NCI-H2227 treated with DMSO at 0.1 percent for 48 hours (cell line): Measurements from ENCODE around the gene DEFB131B.
"Not testable (repeated sequence)": the region's sequence is repeated elsewhere in the genome, so short reads cannot be mapped to it uniquely, and the experiment has no call there.

Source experiments
- DNase-seq: peaks from one replicate; lab custom pipeline; 2025; lab: John Stamatoyannopoulos, UW

DEFB131B gene, protein sequence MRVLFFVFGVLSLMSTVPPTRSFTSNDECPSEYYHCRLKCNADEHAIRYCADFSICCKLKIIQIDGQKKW

DNA sequence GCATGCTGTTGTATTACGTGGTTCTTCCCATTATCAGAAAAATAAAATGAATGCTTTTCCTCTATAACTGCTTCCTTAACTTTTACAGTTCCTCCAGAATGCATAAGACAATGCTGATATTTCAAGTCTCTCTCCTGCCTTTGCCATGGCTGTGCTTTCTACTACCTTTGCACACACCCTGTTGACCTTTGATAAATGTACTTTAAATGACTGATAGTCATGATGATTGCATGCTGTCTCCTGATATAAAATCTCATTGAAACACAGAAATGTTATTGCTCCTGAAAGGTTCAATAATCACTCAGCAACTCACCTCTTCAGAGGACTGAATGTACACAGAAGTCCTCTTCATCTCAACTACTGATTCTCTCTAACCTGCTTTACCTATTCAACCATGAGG is at the start of gene DEFB131B:
DEFB131B (plus strand) TSS at position 395 of the 400 bp plus-strand sequence; CDS start at position 395, 0 bp downstream.
- DNase-seq = not testable (repeated sequence)

DNA sequence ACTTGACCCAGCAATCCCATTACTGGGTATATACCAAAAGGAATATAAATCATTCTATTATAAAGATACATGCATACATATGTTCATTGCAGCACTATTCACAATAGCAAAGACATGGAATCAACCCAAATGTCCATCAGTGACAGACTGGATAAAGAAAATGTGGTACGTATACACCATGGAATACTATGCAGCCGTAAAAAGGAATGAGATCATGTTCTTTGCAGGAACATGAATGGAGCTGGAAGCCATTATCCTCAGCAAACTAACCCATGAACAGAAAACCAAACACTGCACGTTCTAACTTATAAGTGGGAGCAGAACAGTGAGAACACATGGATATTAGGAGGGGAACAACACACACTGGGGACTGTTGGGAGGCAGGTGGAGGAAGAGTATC is 49.0 kb upstream of the DEFB131B start:
- DNase-seq = not testable (repeated sequence)

DNA sequence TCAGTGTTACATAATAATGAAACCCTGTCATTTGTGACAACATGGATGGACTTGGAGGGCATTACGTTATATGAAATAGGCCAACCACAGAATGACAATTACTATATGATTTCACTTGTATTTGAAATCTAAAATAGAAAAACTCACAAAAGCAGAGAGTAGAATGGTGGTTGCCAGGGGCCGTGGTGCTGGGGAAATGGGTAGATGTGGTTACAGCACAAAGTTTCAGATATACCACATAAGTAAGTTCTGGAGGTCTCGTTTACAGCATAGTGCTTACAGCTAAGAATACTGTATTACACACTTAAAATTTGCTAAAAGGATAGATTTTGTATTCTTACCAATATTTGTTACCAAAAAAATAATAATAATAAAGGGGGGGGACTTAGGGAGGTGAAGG is 48.6 kb upstream of the DEFB131B start:
- DNase-seq = not testable (repeated sequence)

DNA sequence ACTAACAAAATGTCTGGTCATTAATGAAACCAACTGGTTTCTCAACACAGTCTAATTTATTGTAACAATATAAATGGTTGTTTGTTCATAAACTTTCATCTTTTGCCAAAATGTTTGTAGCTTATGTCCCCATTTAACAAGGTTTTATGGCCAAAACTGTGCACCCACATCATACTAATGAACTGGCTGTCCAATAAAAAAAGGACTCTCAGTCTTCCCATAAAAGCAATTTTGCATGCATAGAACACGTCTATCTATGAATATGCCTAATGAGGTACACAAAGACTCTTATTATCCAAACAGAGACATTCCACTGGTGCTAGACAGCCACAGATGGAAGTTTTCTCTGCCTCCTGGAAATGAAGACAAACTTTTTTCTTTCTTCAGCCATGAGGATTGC is 45.4 kb upstream of the DEFB131B start, which contains the start of gene DEFB108B:
DEFB108B (plus strand) TSS at position 390 of the 400 bp plus-strand sequence; CDS start at position 390, 0 bp downstream.
- not testable (repeated sequence) for DNase-seq

DNA sequence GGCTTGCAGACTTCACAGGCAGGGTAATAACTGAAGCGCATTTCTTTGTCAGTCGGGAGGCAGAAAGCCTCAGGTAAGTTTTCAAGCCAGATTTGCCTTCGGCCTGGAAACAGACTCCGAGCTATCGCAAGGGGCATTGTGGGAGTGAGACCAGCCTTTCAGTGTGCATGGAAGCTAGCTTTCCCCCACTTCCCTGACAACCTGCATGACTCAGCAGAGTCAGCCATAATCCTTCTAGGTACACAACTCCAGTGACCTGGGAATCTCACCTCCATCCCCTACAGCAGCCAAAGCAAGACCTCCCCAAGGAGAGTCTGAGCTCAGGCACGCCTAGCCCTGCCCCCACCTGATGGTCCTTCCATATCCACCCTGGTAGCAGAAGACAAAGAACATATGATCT is 35.5 kb upstream of the DEFB131B start:
- DNase-seq = not testable (repeated sequence)

DNA sequence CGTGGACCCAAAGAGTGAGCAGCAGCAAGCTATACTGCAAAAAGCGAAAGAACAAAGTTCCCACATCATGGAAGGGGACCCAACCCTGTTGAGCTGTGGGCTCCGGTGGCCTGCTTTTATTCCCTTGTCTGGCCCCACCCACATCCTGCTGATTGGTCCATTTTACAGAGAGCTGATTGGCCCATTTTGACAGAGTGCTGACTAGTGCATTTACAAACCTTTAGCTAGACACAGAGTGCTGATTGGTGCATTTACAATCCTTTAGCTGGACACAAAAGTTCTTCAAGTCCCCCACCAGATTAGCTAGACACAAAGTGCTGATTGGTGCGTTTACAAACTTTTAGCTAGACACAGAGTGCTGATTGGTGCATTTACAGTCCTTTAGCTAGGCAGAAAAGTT is 34.9 kb upstream of the DEFB131B start:
- DNase-seq = not testable (repeated sequence)

DNA sequence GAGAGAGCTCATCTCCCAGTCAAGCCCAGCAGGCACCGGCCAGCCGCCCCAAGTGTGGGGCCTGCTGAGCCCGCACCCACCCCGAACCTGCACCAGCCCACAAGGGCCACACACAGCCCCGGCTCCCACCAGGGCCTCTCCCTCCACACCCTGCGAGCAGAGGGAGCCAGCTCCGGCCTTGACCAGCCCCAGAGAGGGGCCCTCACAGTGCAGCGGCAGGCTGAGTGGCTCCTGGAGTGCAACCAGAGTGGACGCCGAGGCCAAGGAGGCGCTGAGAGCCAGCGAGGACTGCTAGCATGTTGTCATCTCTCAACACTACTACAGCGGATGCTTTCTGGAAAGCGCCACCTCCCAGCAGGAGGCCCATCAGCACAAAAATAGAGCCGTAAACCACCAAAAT is 34.4 kb upstream of the DEFB131B start:
- no peak for DNase-seq

DNA sequence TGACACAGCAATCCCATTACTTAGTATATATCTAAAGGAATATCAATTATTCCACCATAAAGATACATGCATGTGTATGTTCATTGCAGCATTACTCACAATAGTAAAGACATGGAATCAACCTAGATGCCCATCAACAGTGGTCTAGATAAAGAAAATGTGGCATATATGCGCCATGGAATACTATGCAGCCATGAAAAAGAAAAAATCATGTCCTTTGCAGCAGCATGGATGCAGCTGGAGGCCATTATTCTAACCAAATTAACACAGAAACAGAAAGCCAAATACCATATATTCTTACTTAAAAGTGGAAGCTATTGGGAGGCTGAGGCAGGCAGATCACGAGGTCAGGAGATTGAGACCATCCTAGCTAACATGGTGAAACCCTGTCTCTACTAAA is 24.4 kb upstream of the DEFB131B start:
- DNase-seq = not testable (repeated sequence)

DNA sequence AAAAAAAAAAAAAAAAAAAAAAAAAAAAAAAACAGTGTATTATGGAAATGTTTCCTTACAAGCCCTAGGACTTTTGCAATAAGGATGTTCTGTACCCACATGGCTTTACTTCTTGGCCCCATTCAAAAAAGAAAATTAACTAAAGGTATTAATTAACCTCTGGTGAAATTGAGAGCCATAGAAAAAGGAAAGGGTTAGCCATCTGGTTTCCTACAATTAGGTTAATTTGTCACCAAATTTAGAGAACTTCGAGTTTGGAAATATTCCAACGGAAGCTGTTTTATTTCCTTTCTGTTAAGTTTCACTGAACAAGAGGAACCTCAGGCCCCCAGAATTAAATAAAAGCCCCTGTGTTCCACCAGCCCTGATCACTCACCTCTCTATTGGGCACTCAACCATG is 22.4 kb upstream of the DEFB131B start:
- DNase-seq = not testable (repeated sequence)

DNA sequence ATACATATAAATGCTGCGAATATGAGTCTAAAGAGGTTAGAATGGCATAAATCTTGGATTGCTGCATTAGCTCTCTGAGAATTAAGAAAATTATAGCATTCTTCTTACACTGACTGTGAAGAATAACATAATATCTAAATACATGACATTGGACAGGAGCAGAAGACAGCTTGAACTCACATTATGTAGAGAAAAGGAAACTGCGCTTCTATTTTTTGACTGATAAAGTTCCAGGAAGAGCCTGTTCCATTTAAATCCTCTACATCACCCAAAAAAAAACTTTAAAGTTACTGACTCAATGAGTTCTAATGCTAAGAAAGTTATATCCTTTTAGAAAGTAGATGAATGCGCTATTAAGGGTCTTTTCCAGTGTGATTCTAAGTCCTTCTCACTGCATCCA is 17.4 kb upstream of the DEFB131B start:
- not testable (repeated sequence) for DNase-seq

DNA sequence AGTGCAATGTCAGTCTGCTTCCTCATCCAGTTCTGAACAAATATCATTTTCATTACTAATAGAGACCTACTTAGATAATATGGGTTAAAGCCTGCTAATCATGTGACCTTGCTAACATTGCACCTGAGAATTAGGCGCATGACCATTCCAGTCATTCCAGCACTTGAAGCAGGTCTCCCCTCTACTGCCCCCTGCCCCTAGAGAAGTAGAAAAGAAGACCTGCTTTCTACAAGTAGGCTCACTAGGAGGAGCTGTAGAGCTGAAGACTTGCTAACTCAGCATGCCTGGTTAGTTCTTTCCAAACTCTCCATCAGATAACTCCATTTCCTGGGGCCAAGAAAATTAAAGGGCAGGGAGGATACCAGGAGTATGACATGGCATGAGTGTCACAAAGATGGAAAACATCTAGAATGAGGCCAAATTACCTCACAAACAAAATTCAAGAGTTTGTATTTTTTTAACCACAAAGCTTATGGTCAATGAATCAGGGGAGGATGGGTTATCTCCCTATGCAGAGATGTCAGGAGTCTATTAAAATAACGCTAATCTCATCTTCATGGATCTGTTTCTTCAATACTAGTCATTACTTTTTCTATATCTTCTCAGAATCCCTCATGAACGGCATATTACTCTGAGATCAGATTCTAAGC is 14.2 kb upstream of the DEFB131B start:
- DNase-seq = not testable (repeated sequence)

DNA sequence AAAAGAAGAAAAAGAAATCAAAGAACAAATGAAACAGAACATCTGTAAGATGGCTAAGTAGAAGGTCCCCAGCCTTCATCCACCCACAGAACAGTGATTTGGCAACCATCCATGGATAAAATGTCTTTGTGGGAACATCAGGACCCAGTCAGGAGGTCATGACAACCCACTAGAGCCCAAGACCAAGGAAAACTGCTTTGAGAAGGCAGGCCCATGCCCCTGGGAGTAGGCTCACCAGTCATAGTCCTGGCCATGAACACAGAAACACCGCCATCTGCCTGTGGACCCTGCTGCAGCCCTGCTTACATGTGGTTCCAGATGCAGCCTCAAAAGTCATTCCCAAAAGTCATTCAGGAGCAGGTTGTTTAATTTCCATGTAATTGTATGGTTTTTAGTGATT is 11.0 kb upstream of the DEFB131B start:
- DNase-seq = not testable (repeated sequence)

DNA sequence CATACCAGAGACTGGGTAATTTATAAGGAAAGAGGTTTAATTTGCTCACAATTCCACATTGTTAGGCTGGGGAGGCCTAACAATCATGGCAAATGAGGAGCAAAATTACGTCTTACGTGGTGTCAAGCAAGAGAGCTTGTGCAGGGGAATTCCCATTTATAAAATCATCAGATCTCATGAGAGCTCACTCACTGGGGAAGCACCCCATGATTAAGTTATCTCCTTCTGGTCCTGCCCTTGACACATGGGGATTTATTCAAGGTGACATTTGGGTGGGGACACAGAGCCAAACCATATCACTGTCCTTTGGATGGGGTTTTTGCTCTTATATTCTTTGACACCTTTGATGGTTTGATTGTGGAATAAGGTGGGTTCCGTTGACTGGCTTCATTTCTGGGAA is 8.3 kb upstream of the DEFB131B start:
- not testable (repeated sequence) for DNase-seq

DNA sequence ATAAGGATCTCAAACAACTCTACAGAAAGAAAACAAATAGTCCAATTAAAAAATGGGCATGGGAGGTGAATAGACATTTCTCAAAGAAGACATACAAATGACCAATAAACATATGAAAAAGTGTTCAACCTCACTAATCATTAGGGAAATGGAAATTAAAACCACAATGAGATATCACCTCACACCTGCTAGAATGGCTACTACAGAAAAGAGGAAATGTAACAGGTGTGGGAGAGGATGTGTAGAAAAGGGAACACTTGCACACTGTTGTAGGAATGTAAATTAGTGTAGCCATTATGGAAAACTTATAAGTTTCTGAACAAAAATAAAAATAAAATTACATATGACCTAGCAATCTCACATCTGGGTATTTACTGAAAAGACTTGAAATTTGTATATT is 7.6 kb upstream of the DEFB131B start:
- DNase-seq = not testable (repeated sequence)

DNA sequence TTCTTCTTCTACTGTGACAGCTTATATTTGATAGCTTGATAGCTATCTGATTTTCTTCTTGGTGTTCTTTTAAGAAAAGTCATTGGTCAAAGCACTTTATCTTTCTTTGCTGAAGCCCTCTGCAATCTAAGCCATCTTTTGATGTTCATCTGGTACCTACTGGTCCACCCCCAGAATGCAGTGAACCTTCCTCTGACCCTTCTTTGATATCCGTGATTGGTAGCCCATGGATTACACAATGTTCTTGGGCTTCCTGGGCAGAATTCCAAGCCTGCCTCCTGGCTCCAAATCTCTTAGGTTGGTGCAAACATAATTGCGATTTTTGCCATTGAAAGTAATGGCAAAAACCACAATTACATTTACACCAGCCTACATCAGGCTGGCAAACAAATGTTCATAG is 2.0 kb upstream of the DEFB131B start:
- DNase-seq = peak; percentile 7

DNA sequence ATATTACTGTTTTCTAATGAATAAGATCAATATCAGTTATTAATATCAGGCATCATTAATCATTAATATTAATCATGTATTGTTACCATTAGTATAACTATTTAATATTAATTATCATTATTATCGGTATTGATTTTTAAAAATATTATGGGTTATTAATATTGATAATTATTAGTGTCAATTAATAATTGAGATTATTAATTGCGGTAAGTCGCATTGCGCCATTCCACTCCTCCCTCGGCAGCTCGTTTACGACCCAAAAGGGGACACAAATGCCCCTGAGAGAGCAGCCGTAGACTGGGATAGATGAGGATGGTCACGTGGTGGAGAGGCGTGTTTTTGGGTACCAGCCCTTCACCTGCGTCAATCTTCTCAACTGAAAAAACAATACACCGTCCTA is 7.6 kb downstream of the DEFB131B start:
- DNase-seq = not testable (repeated sequence)

DNA sequence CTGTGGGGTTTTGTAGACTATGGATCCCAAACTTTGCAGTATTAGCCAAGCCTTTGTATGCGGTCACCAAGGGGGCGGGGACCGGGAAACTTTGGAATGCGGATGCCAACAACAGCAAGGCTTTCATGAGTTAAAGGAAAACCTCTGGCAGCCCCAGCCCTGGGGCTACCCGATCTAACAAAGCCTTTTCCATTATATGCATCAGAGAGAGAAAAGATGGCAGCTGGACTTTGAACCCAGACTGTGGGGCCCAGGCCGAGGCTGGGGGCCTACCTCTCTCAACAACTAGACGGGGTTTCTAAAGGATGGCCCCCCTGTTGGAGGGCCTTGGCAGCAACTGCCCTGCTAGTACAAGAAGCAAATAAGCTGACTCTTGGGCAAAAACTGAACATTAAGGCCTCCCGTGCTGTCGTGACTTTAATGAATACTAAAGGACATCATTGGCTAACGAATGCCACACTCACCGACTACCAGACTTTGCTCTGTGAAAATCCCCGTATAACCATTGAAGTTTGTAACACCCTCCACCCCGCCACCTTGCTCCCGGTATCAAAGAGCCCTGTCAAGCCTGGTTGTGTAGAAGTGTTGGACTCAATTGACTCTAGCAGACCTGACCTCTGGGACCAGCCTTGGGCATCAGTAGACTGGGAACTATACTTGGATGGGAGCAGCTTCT is 10.2 kb downstream of the DEFB131B start:
- not testable (repeated sequence) for DNase-seq

DNA sequence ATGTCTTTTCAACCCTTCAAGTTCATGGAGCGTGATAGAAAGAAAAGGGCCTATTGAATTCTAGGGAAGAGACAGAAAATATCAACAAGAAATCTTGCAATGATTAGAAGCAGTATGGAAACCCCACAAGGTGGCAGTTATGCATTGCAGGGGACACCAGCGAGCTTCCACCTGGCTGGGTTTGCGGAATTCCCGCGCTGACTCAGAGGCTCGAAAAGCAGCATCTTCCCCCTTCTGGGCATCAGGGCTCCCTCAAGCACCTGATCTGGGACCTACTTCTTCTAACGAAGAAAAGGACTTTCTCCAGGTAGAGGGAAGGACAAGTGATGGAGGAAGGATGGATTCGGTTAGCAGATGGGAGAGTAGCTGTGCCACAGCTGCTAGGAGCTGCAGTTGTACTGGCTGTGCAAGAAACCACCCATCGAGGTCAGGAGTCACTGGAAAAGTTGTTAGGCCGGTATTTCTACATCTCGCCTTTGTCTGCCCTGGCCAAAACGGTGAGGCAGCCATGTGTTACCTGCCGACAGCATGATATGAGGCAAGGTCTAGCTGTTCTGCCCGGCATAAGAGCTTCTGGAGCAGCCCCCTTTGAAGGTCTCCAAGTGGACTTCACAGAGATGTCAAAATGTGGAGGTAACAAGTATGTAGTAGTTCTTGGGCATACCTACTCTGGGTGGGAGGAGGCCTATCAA is 11.1 kb downstream of the DEFB131B start:
- not testable (repeated sequence) for DNase-seq

DNA sequence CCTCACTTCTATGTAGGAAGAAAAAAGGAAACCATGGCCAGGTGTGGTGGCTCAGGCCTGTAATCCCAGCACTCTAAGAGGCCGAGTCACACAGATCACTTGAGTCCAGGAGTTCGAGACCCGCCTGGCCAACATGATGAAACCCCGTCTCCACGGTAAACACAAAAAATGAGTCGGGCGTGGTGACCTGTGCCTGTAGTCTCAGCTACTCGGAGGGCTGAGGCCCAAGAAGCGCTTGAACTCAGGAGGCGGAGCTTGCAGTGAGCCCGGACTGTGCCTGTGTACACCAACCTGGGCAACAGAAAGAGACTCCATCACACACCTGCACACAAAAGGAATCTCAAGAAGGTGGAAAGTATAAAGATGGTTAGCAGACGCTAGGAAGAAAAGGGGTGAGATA is 17.7 kb downstream of the DEFB131B start:
- DNase-seq = no peak

DNA sequence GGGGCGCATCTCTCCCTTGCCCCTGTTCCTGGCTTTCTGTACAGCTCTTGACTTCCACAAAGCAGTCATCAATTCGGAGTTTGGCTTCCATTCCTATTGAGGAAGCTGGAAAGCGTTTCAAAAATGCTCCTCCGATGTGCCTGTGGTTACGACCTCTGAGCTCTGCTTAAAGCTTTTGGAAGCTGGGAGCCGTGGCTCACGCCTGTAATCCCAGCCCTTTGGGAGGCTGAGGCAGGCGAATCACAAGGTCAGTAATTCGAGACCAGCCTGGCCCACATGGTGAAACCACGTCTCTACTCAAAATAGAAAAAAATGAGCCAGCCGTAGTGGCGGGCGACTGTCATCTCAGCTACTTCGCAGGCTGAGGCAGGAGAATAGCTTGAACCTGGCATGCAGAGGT is 22.9 kb downstream of the DEFB131B start:
- DNase-seq = not testable (repeated sequence)

DNA sequence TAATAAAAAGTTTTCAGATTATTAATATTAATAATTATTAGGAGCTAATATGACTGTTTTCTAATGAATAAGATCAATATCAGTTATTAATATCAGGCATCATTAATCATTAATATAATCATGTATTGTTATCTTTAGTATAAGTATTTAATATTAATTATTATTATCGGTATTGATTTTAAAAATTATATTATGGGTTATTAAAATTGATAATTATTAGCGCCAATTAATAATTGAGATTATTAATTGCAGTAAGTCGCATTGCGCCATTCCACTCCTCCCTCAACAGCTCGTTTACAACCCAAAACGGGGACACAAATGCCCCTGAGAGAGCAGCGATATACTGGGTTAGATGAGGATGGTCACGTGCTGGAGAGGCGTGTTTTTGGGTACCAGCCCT is 30.0 kb downstream of the DEFB131B start:
- no peak for DNase-seq

DNA sequence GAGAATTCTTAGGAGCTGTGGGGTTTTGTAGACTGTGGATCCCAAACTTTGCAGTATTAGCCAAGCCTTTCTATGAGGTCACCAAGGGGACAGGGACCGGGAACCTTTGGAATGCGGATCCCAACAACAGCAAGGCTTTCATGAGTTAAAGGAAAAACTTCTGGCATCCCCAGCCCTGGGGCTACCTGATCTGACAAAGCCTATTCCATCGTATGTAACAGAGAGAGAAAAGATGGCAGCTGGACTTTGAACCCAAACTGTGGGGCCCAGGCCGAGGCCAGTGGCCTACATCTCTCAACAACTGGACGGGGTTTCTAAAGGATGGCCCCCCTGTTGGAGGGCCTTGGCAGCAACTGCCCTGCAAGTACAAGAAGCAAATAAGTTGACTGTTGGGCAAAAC is 32.5 kb downstream of the DEFB131B start:
- not testable (repeated sequence) for DNase-seq
